Hepatocyte (in vitro differentiated cells): ENCODE results near the gene PRR35. TPM values are rescaled to one million over a fixed set of nuclear protein-coding genes. Genes with fewer than 3 reads are reported as not detected.
A peak's percentile ranks its signal among the peaks of the same experiment; 100 is the strongest.

Experiments
- DNase-seq: peaks from one replicate; pipeline ENCODE4 v3.0.0-alpha.2; 2016; ENCODE audit warnings: low spot score
- H2AFZ ChIP-seq: fragments of 200-600 bp; sonication (generic); 2 replicates; pipeline ENCODE4 v1.6.0; 2016; ENCODE audit warnings: antibody characterized with exemption, mild to moderate bottlenecking
- H3K27ac ChIP-seq: fragments of 200-600 bp; sonication (generic); 2 replicates; pipeline ENCODE4 v1.5.1; 2016; ENCODE audit warnings: mild to moderate bottlenecking
- H3K27me3 ChIP-seq: fragments of 200-600 bp; sonication (generic); 2 replicates; pipeline ENCODE4 v1.6.1; 2016
- H3K36me3 ChIP-seq: fragments of 200-600 bp; sonication (generic); replicated peaks from 2 replicates; pipeline ENCODE4 v1.5.1; 2016; ENCODE audit warnings: low read depth; ENCODE audit not compliant: insufficient read depth
- H3K4me1 ChIP-seq: fragments of 200-600 bp; sonication (generic); 2 replicates; pipeline ENCODE4 v1.5.1; 2016; ENCODE audit warnings: mild to moderate bottlenecking, moderate library complexity; ENCODE audit not compliant: insufficient read depth
- H3K4me2 ChIP-seq: fragments of 200-600 bp; sonication (generic); 2 replicates; pipeline ENCODE4 v1.6.0; 2016
- H3K4me3 ChIP-seq: fragments of 200-600 bp; sonication (generic); 2 replicates; pipeline ENCODE4 v1.5.1; 2016; ENCODE audit warnings: mild to moderate bottlenecking
- H3K79me2 ChIP-seq: fragments of 200-600 bp; sonication (generic); 2 replicates; pipeline ENCODE4 v1.6.0; 2017; ENCODE audit warnings: mild to moderate bottlenecking
- H3K9me2 ChIP-seq: fragments of 200-600 bp; sonication (generic); replicated peaks from 2 replicates; pipeline ENCODE4 v1.6.0; 2017; ENCODE audit warnings: mild to moderate bottlenecking; ENCODE audit not compliant: insufficient read depth
- H3K9me3 ChIP-seq: fragments of 200-600 bp; sonication (generic); 2 replicates; pipeline ENCODE4 v1.5.1; 2016; ENCODE audit warnings: low read depth, mild to moderate bottlenecking
- H4K20me1 ChIP-seq: fragments of 200-600 bp; sonication (generic); 2 replicates; pipeline ENCODE4 v1.6.0; 2016; ENCODE audit warnings: mild to moderate bottlenecking; ENCODE audit not compliant: insufficient read depth, poor library complexity, severe bottlenecking
- CTCF ChIP-seq: fragments of 200-600 bp; sonication (generic); IDR thresholded peaks from 2 replicates; pipeline ENCODE4 v1.5.1; 2016; ENCODE audit warnings: antibody characterized with exemption, mild to moderate bottlenecking; ENCODE audit not compliant: poor library complexity
- EZH2 ChIP-seq: fragments of 200-600 bp; sonication (generic); IDR thresholded peaks from 2 replicates; pipeline ENCODE4 v1.6.1; 2016; ENCODE audit warnings: antibody characterized with exemption, mild to moderate bottlenecking, borderline replicate concordance
- EZH2phosphoT487 ChIP-seq: fragments of 200-600 bp; sonication (generic); IDR thresholded peaks from one replicate; pipeline ENCODE4 v1.6.1; 2018; ENCODE audit warnings: antibody characterized with exemption, mild to moderate bottlenecking, low read depth, moderate library complexity; ENCODE audit not compliant: unreplicated experiment, severe bottlenecking
- WGBS: methylation state at CpG from one replicate; pipeline ENCODE4 v1.1.6; 2016; ENCODE audit warnings: low lambda C conversion rate; ENCODE audit errors: missing lambda C conversion rate; 5-methylcytosine and 5-hydroxymethylcytosine counted together
- polyA plus RNA-seq: library from polyadenylated mRNA; unstranded; fragments of >200 nt; fragmentation: Nextera tagmentation; extraction: Ambion mirVana; gene quantifications from 2 replicates; pipeline ENCODE4 v1.2.1, GENCODE V29; 2016
- total RNA-seq: library from RNA; depleted of rRNA; stranded (reverse); fragments of >200 nt; gene quantifications from 2 replicates; pipeline ENCODE4 v1.2.3, GENCODE V29; 2014

Gene PRR35
- total and polyA plus RNA-seq, 2 experiments from 2014 or later = not detected

GRCh38 chr16:591231-591630 lies 31.0 kb downstream of the PRR35 start:
- Histone ChIP-seq H3K4me3 (peak overlapping the region; percentile 93), H3K9me3 (no peaks in the 10 kb centered on the region), H3K4me1 (peaks cover 50% of the 10 kb centered on the region), H2AFZ (no peak overlapping the region), H3K27ac (peak overlapping the region; percentile 95), H3K79me2 (peaks cover 72% of the 10 kb centered on the region), H3K9me2 (no peaks in the 10 kb centered on the region), H3K36me3 (no peaks in the 10 kb centered on the region), H3K27me3 (no peaks in the 10 kb centered on the region), H4K20me1 (peaks cover 15% of the 10 kb centered on the region), H3K4me2 (peak overlapping the region; percentile 98)
- no peak for TF ChIP-seq EZH2
- no peak for TF ChIP-seq CTCF
- TF ChIP-seq EZH2phosphoT487 = no peak
- DNase-seq = no peak
- 77% methylated on average over 7 of the region's 8 CpGs for WGBS

GRCh38 chr16:591892-592517 lies 31.8 kb downstream of the PRR35 start:
- DNase-seq = no peak
- Histone ChIP-seq H4K20me1 (peaks cover 22% of the 10 kb centered on the region), H3K4me3 (no peak overlapping the region)

GRCh38 chr16:592518-593306 lies 32.5 kb downstream of the PRR35 start:
- Histone ChIP-seq H3K27me3 (no peaks in the 10 kb centered on the region), H3K4me2 (peak overlapping the region; percentile 98), H4K20me1 (peaks cover 22% of the 10 kb centered on the region), H3K9me3 (no peaks in the 10 kb centered on the region), H3K4me3 (no peak overlapping the region), H3K9me2 (no peaks in the 10 kb centered on the region), H3K27ac (peak overlapping the region; percentile 95), H3K4me1 (peaks cover 50% of the 10 kb centered on the region), H2AFZ (no peak overlapping the region), H3K79me2 (peaks cover 77% of the 10 kb centered on the region), H3K36me3 (no peaks in the 10 kb centered on the region)
- TF ChIP-seq EZH2phosphoT487 (no peak), CTCF (no peak), EZH2 (no peak)
- WGBS = 82% methylated on average over 24 of the region's 24 CpGs
- no peak for DNase-seq

More at GRCh38 chr16:591892-592517, 31.8 kb downstream of the PRR35 start:
- Histone ChIP-seq H3K4me1 (peaks cover 50% of the 10 kb centered on the region), H3K36me3 (no peaks in the 10 kb centered on the region), H3K9me2 (no peaks in the 10 kb centered on the region), H2AFZ (no peak overlapping the region), H3K9me3 (no peaks in the 10 kb centered on the region), H3K27me3 (no peaks in the 10 kb centered on the region), H3K27ac (peak overlapping the region; percentile 95), H3K4me2 (peak overlapping the region; percentile 98), H3K79me2 (peaks cover 75% of the 10 kb centered on the region)
- WGBS = 91% methylated on average over 15 of the region's 15 CpGs
- no peak for TF ChIP-seq CTCF
- TF ChIP-seq EZH2phosphoT487 = no peak
- no peak for TF ChIP-seq EZH2
